Thyroid gland (tissue), 4 donors: ENCODE results near the gene LRBA. TPM values are rescaled to one million over a fixed set of nuclear protein-coding genes. Genes with fewer than 3 reads are reported as not detected.

ENCODE experiments used
- DNase-seq, 2 donors: peaks; one replicate each; pipeline ENCODE4 v3.0.0-alpha.2; 2019
- H3K27ac ChIP-seq, 3 donors: fragments of 200-600 bp; sonication (generic); 1 replicate in 2 of 3; 2 replicates in 1 of 3; pipeline ENCODE4 v1.5.1; 2016 to 2019; ENCODE audit warnings: mild to moderate bottlenecking in 1 of 3, moderate library complexity in 1 of 3
- H3K27me3 ChIP-seq: fragments of 200-600 bp; sonication (generic); one replicate; pipeline ENCODE4 v1.5.1; 2019
- H3K36me3 ChIP-seq, 2 donors: fragments of 200-600 bp; sonication (generic); one replicate each; pipeline ENCODE4 v1.5.1; 2016 to 2019
- H3K4me1 ChIP-seq, 2 donors: fragments of 200-600 bp; sonication (generic); one replicate each; pipeline ENCODE4 v1.5.1; 2017 to 2019
- H3K4me3 ChIP-seq, 3 donors: fragments of 200-600 bp; sonication (generic); replicated peaks in 1 of 3; 1 replicate in 2 of 3; 2 replicates in 1 of 3; pipeline ENCODE4 v1.5.1; 2016; ENCODE audit warnings: mild to moderate bottlenecking in 1 of 3
- H3K9me3 ChIP-seq: fragments of 200-600 bp; sonication (generic); one replicate; pipeline ENCODE4 v1.5.1; 2017
- POLR2A ChIP-seq, 2 donors: fragments of 450-650 bp; IDR thresholded peaks; one replicate each; pipeline ENCODE4 v1.6.1; 2017; ENCODE audit warnings: antibody characterized with exemption in 2 of 2, mild to moderate bottlenecking in 2 of 2, moderate library complexity in 1 of 2
- WGBS, 2 donors: methylation state at CpG; one replicate each; pipeline ENCODE4 v1.1.5; 2017; 5-methylcytosine and 5-hydroxymethylcytosine counted together
- intact Hi-C: fragments of 100-400 bp; cut with DNase I; formaldehyde crosslinking; loops from one replicate; pipeline ENCODE4 v1.15.1; 2023
- total RNA-seq, 4 donors: library from RNA; depleted of rRNA; stranded (reverse); fragments of >200 nt; gene quantifications; one replicate each; pipeline ENCODE4 v1.2.3, GENCODE V29; 2016
- TF ChIP-seq, protein P1 (sequence below), 6 experiments: fragments of 200-600 bp in 3 of 6; fragments of 450-650 bp in 3 of 6; sonication (generic) in 3 of 6; IDR thresholded peaks; one replicate each; pipeline ENCODE4 v1.5.1; 2016 to 2019; ENCODE audit warnings: antibody characterized with exemption in 6 of 6, mild to moderate bottlenecking in 2 of 6, inconsistent platforms in 1 of 6, moderate library complexity in 1 of 6

The LRBA gene
- total RNA-seq, 4 donors from 2014 or later = 98.9 to 127 (median 113) TPM

DNA sequence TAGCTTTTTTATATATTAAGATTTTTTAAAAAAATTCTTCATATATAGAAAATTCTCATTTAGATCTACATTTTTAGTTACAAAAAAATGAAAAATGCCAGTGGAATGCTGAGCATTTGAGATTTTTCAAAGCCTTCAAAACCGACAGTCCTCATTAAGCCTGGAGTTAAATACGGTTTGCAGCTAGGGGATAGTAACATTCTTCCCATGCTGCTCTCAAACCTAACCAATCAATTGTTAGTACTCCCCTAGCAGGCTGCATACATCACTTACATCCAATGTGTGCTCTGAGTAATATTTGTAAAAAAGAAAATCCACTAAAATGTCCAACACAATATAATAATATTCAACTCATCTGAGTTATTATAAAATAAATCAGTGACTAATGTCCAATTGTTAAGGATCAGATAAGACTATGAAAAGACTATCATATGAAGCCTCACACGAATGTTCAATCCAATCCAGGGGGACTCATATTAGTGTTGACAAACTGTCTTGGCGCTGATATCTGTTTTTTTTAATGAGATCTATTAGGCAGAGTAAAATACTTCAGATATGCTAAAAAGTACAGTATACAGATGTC lies 660.8 kb downstream of the LRBA start:
- WGBS, 2 donors = 93% methylated on average over 4 of the region's 4 CpGs
- Histone ChIP-seq H3K9me3 (no peaks in the 10 kb centered on the region), H3K27ac (no peak overlapping the region), H3K4me3 (no peak overlapping the region), H3K4me1 (no peaks in the 10 kb centered on the region), H3K27me3 (no peaks in the 10 kb centered on the region), H3K36me3 (no peaks in the 10 kb centered on the region)
- DNase-seq = no peak
- TF ChIP-seq, protein P1, sequence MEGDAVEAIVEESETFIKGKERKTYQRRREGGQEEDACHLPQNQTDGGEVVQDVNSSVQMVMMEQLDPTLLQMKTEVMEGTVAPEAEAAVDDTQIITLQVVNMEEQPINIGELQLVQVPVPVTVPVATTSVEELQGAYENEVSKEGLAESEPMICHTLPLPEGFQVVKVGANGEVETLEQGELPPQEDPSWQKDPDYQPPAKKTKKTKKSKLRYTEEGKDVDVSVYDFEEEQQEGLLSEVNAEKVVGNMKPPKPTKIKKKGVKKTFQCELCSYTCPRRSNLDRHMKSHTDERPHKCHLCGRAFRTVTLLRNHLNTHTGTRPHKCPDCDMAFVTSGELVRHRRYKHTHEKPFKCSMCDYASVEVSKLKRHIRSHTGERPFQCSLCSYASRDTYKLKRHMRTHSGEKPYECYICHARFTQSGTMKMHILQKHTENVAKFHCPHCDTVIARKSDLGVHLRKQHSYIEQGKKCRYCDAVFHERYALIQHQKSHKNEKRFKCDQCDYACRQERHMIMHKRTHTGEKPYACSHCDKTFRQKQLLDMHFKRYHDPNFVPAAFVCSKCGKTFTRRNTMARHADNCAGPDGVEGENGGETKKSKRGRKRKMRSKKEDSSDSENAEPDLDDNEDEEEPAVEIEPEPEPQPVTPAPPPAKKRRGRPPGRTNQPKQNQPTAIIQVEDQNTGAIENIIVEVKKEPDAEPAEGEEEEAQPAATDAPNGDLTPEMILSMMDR (IDR thresholded peaks at IDR 0.05) = no peak
- TF ChIP-seq POLR2A (IDR thresholded peaks at IDR 0.05) = no peak
- intact Hi-C loops = no loop called here

GRCh38 chr4:150348079-150348478 lies 667.0 kb downstream of the LRBA start:
- Histone ChIP-seq H3K4me1 (no peaks in the 10 kb centered on the region), H3K27ac (no peak overlapping the region), H3K9me3 (no peaks in the 10 kb centered on the region), H3K27me3 (no peaks in the 10 kb centered on the region), H3K36me3 (no peaks in the 10 kb centered on the region), H3K4me3 (no peak overlapping the region)
- intact Hi-C loops = no loop called here
- 93 to 97% methylated on average over 2 of the region's 2 CpGs for WGBS, 2 donors
- TF ChIP-seq, protein P1 (IDR thresholded peaks at IDR 0.05) = no peak
- TF ChIP-seq POLR2A (IDR thresholded peaks at IDR 0.05) = no peak
- no peak for DNase-seq

DNA sequence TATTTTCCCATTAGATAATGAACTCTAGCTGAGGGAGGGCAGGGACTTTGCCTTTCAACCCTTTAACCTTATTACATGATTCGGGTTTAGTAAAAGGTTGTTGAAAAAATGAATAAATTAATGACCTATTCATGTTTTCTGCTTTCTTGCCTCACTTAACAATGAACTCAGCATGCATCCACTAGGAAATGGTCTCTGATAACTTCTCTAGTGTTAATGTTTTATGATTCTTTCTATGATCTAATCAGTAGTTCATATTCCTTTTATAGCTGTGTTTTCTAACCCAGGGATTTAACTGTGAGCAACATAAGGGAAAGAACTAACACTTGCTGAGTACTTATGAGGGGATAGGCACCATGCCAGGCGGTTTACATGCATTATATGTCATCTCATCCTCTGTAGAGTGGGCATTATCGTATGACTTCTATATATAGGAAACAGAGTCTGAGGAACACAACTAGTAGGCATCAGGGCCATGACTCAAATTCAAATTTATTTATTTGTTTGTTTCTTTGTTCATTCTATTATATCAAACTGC lies 669.8 kb downstream of the LRBA start:
- no peak for DNase-seq
- TF ChIP-seq, protein P1 (IDR thresholded peaks at IDR 0.05) = no peak
- no peak for TF ChIP-seq POLR2A (IDR thresholded peaks at IDR 0.05)
- 97 to 98% methylated on average over 3 of the region's 3 CpGs for WGBS, 2 donors

DNA sequence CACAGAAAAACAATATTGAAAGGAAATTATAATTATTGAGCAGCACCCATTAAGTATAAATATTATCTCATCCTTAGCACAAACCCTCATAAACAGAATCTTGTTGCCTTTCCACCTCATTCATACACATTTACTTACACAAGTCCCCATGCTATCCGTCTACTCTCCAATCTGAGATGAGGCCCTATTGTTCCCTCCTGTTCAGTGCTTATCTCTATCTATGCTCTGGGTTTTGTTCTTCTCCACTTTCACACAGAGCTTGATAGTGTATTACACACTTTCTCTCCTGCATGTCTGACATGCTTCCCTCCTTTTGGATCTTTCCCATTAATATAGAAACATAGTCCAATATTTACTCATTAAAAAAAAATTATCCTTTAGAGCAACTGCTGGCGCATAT lies 671.3 kb downstream of the LRBA start:
- intact Hi-C loops = no loop called here
- Histone ChIP-seq H3K9me3 (no peaks in the 10 kb centered on the region), H3K27ac (no peak overlapping the region), H3K27me3 (no peaks in the 10 kb centered on the region), H3K36me3 (no peaks in the 10 kb centered on the region), H3K4me3 (no peak overlapping the region), H3K4me1 (no peaks in the 10 kb centered on the region)
- no peak for DNase-seq
- WGBS, 2 donors = 97 to 98% methylated on average over 2 of the region's 2 CpGs
- no peak for TF ChIP-seq POLR2A (IDR thresholded peaks at IDR 0.05)
- TF ChIP-seq, protein P1 (IDR thresholded peaks at IDR 0.05) = no peak

More for the DNA sequence above, 669.8 kb downstream of the LRBA start:
- H3K36me3 ChIP-seq = no peaks in the 10 kb centered on the region
- no peak overlapping the region for H3K4me3 ChIP-seq
- no peak overlapping the region for H3K27ac ChIP-seq
- no peaks in the 10 kb centered on the region for H3K27me3 ChIP-seq
- no peaks in the 10 kb centered on the region for H3K4me1 ChIP-seq
- no peaks in the 10 kb centered on the region for H3K9me3 ChIP-seq
- intact Hi-C loops = no loop called here

- WGBS, 2 donors = 91 to 93% methylated on average over 2 of the region's 2 CpGs
- no peaks in the 10 kb centered on the region for H3K27me3 ChIP-seq
- no peaks in the 10 kb centered on the region for H3K4me1 ChIP-seq
- H3K27ac ChIP-seq = no peak overlapping the region
- intact Hi-C loops = no loop called here
- TF ChIP-seq, protein P1 (IDR thresholded peaks at IDR 0.05) = no peak
- TF ChIP-seq POLR2A (IDR thresholded peaks at IDR 0.05) = no peak
- no peaks in the 10 kb centered on the region for H3K36me3 ChIP-seq
- no peaks in the 10 kb centered on the region for H3K9me3 ChIP-seq
- H3K4me3 ChIP-seq = no peak overlapping the region
- DNase-seq = peak in 1 of 2 donors; percentile 10
Observed at GRCh38 chr4:150342945-150343344, 672.1 kb downstream of the LRBA start.
